Activated T-helper 2 cell treated with anti-CD3 and anti-CD28 coated beads, Interferon-gamma antibody, Interleukin-2, Interleukin-4, amounts not matched to agents 10 μg/mL and 5 μg/mL and 100 μg/mL, durations not matched to agents 14 hours and 24 hours and 36 hours (primary cell): ENCODE results near the gene COL6A2. TPM values are rescaled to one million over a fixed set of nuclear protein-coding genes. Genes with fewer than 3 reads are reported as not detected.

Source experiments
- DNase-seq: peaks from one replicate; pipeline ENCODE4 v3.0.0; 2021; ENCODE audit warnings: low spot score
- H3K27ac Mint-ChIP-seq: one replicate; pipeline ENCODE4 v1.8.0; 2021; ENCODE audit warnings: mixed read lengths
- H3K27me3 Mint-ChIP-seq: one replicate; pipeline ENCODE4 v1.8.0; 2021; ENCODE audit warnings: low read depth, mixed read lengths
- H3K36me3 Mint-ChIP-seq: one replicate; pipeline ENCODE4 v1.8.0; 2021; ENCODE audit warnings: low read depth, mixed read lengths
- H3K4me1 Mint-ChIP-seq: one replicate; pipeline ENCODE4 v1.8.0; 2021; ENCODE audit warnings: low read depth, mixed read lengths
- H3K4me3 Mint-ChIP-seq: one replicate; pipeline ENCODE4 v1.8.0; 2021; ENCODE audit warnings: low read depth, mild to moderate bottlenecking, moderate library complexity, mixed read lengths
- H3K9me3 Mint-ChIP-seq: one replicate; pipeline ENCODE4 v1.8.0; 2021; ENCODE audit warnings: mixed read lengths
- intact Hi-C: fragments of 100-400 bp; cut with micrococcal nuclease; formaldehyde crosslinking; loops from one replicate; pipeline ENCODE4 v1.15.1; 2023
- total RNA-seq: library from RNA; stranded (reverse); gene quantifications from 2 replicates; pipeline ENCODE4 v1.2.3, GENCODE V29; 2022

The COL6A2 gene
- total RNA-seq, 1 donor from 2014 or later = 2.2 TPM

GRCh38 chr21:46155514-46156377, 57.8 kb downstream of the COL6A2 start, which contains the start of gene FTCD:
TSS of gene FTCD (minus strand) at chr21:46155579. CDS start at chr21:46155523, 56 bp downstream.
- DNase-seq = no peak
- Mint-ChIP-seq H3K4me1 (no peaks in the 10 kb centered on the region), H3K27me3 (no peaks in the 10 kb centered on the region), H3K27ac (no peak within 1 kb of the TSS), H3K4me3 (no peak within 1 kb of the TSS), H3K9me3 (no peaks in the 10 kb centered on the region), H3K36me3 (no peaks in the 10 kb centered on the region)
- intact Hi-C loops = no loop called here

GRCh38 chr21:46156378-46156645, 58.4 kb downstream of the COL6A2 start:
- Mint-ChIP-seq H3K27ac (no peak overlapping the region), H3K4me3 (no peak overlapping the region), H3K36me3 (no peaks in the 10 kb centered on the region), H3K27me3 (no peaks in the 10 kb centered on the region), H3K4me1 (no peaks in the 10 kb centered on the region), H3K9me3 (no peaks in the 10 kb centered on the region)
- no peak for DNase-seq
- intact Hi-C loops = no loop called here

- H3K9me3 Mint-ChIP-seq = no peaks in the 10 kb centered on the region
- peak; percentile 7 for DNase-seq
- intact Hi-C loops = no loop called here
- no peaks in the 10 kb centered on the region for H3K27me3 Mint-ChIP-seq
- no peak overlapping the region for H3K27ac Mint-ChIP-seq
- H3K4me3 Mint-ChIP-seq = no peak overlapping the region
- no peaks in the 10 kb centered on the region for H3K4me1 Mint-ChIP-seq
- H3K36me3 Mint-ChIP-seq = no peaks in the 10 kb centered on the region
Observed at GRCh38 chr21:46156678-46157077, 58.8 kb downstream of the COL6A2 start.

- DNase-seq = no peak
- no peaks in the 10 kb centered on the region for H3K36me3 Mint-ChIP-seq
- no peaks in the 10 kb centered on the region for H3K4me1 Mint-ChIP-seq
- intact Hi-C loops = no loop called here
- no peaks in the 10 kb centered on the region for H3K9me3 Mint-ChIP-seq
- H3K4me3 Mint-ChIP-seq = no peak overlapping the region
- H3K27me3 Mint-ChIP-seq = no peaks in the 10 kb centered on the region
- no peak overlapping the region for H3K27ac Mint-ChIP-seq
Observed at GRCh38 chr21:46157396-46157986, 59.6 kb downstream of the COL6A2 start.

GRCh38 chr21:46157987-46158451, 60.1 kb downstream of the COL6A2 start:
- no peak overlapping the region for H3K4me3 Mint-ChIP-seq
- no peak for DNase-seq
- H3K36me3 Mint-ChIP-seq = no peaks in the 10 kb centered on the region
- H3K27ac Mint-ChIP-seq = no peak overlapping the region
- H3K4me1 Mint-ChIP-seq = no peaks in the 10 kb centered on the region
- intact Hi-C loops = no loop called here
- no peaks in the 10 kb centered on the region for H3K9me3 Mint-ChIP-seq
- H3K27me3 Mint-ChIP-seq = no peaks in the 10 kb centered on the region

DNA sequence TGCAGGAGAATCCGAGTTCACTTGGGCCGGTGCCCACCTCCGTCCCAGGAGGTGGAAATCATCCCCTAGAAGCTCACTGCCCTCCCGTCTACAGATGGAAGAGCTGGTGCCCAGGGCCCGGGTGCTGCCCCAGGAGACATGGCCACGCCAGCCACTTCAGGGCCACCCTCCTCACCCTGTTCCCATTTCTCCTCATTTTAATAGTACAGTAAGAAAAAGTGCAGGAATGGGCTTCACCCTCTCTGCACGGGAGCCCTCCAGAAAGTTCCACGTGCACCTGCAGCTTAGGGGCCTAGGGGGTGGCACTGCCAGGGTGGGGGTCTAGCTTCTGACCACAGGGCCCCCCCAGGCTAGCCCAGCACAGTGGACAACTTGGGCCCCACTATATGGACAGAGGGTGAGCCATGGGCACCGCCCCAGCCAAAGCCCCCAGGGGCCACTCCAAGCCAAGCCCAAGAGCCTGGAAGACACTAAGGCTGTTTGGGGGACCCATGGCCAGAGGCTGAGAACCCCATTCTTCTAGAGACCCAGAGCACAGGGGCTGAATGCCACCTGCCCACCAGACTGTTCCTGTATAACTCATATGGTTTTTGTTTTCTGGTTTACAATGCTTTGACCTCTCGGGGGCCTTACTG, 60.9 kb downstream of the COL6A2 start:
- Mint-ChIP-seq H3K9me3 (no peaks in the 10 kb centered on the region), H3K36me3 (no peaks in the 10 kb centered on the region), H3K27ac (no peak overlapping the region), H3K4me1 (no peaks in the 10 kb centered on the region), H3K4me3 (no peak overlapping the region), H3K27me3 (no peaks in the 10 kb centered on the region)
- intact Hi-C loops = no loop called here
- no peak for DNase-seq

GRCh38 chr21:46159390-46159789, 61.5 kb downstream of the COL6A2 start:
- Mint-ChIP-seq H3K9me3 (no peaks in the 10 kb centered on the region), H3K36me3 (no peaks in the 10 kb centered on the region), H3K27ac (no peak overlapping the region), H3K4me3 (no peak overlapping the region), H3K4me1 (no peaks in the 10 kb centered on the region), H3K27me3 (no peaks in the 10 kb centered on the region)
- intact Hi-C loops = no loop called here
- peak; percentile 8 for DNase-seq

- Mint-ChIP-seq H3K4me3 (no peak overlapping the region), H3K27ac (no peak overlapping the region), H3K4me1 (no peaks in the 10 kb centered on the region), H3K9me3 (no peaks in the 10 kb centered on the region), H3K27me3 (no peaks in the 10 kb centered on the region), H3K36me3 (no peaks in the 10 kb centered on the region)
- intact Hi-C loops = no loop called here
- DNase-seq = peak; percentile 8
Observed at GRCh38 chr21:46159841-46160656, 62.1 kb downstream of the COL6A2 start.

GRCh38 chr21:46160657-46160906, 62.7 kb downstream of the COL6A2 start:
- no peaks in the 10 kb centered on the region for H3K36me3 Mint-ChIP-seq
- no peaks in the 10 kb centered on the region for H3K4me1 Mint-ChIP-seq
- no peaks in the 10 kb centered on the region for H3K9me3 Mint-ChIP-seq
- H3K27me3 Mint-ChIP-seq = no peaks in the 10 kb centered on the region
- no peak for DNase-seq
- H3K4me3 Mint-ChIP-seq = no peak overlapping the region
- intact Hi-C loops = no loop called here
- H3K27ac Mint-ChIP-seq = no peak overlapping the region

DNA sequence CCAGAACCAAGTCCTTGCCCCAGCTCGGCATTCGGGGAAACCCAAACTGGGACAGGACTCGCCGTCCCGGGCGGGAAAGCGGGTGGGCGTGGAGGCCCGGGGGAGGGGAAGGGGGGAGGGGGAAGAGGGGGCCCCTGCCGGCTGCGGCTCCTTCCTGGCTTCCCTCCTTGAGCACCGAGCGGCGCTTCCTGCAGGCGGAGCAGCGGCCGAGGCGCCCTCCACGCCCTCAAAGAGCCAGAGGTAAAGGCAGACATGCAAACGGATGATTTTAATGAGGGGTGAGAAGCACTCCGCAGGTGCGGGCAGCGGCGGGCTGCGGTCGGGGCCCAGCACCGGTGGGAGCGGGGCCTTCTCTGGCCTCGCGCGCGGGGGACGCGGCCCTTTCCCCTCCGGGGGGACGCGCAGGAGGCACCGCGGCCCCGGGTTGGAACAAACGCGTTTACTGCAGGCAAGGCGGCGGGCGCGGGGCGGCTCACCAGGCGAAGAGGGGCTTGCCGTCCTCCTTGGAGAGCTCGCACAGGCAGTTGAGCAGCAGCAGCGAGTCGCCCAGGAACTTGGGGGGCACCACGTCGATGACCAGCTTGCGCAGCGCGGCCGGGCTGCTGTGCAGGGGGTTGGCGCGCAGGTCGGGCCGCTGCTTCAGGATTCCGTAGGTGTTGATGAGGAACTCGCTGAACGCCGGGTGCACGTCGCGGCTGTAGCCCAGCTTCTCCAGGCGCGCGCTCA, 63.2 kb downstream of the COL6A2 start:
- H3K36me3 Mint-ChIP-seq = no peaks in the 10 kb centered on the region
- DNase-seq = no peak
- H3K27ac Mint-ChIP-seq = no peak overlapping the region
- no peaks in the 10 kb centered on the region for H3K27me3 Mint-ChIP-seq
- H3K4me3 Mint-ChIP-seq = no peak overlapping the region
- intact Hi-C loops = no loop called here
- H3K4me1 Mint-ChIP-seq = no peaks in the 10 kb centered on the region
- H3K9me3 Mint-ChIP-seq = no peaks in the 10 kb centered on the region

- Mint-ChIP-seq H3K4me1 (no peaks in the 10 kb centered on the region), H3K36me3 (no peaks in the 10 kb centered on the region), H3K4me3 (no peak overlapping the region), H3K9me3 (no peaks in the 10 kb centered on the region), H3K27ac (no peak overlapping the region), H3K27me3 (no peaks in the 10 kb centered on the region)
- DNase-seq = no peak
- intact Hi-C loops = no loop called here
Observed at GRCh38 chr21:46161633-46162592, 64.0 kb downstream of the COL6A2 start.
